ENCODE results near the gene PLTP. TPM values are rescaled to one million over a fixed set of nuclear protein-coding genes. Genes with fewer than 3 reads are reported as not detected.

The PLTP gene
- total and polyA plus RNA-seq, 2 donors (not counting 3 experiments of a cell fraction or from before 2014, with no cell fraction given), result 62.1 to 118 TPM

DNA sequence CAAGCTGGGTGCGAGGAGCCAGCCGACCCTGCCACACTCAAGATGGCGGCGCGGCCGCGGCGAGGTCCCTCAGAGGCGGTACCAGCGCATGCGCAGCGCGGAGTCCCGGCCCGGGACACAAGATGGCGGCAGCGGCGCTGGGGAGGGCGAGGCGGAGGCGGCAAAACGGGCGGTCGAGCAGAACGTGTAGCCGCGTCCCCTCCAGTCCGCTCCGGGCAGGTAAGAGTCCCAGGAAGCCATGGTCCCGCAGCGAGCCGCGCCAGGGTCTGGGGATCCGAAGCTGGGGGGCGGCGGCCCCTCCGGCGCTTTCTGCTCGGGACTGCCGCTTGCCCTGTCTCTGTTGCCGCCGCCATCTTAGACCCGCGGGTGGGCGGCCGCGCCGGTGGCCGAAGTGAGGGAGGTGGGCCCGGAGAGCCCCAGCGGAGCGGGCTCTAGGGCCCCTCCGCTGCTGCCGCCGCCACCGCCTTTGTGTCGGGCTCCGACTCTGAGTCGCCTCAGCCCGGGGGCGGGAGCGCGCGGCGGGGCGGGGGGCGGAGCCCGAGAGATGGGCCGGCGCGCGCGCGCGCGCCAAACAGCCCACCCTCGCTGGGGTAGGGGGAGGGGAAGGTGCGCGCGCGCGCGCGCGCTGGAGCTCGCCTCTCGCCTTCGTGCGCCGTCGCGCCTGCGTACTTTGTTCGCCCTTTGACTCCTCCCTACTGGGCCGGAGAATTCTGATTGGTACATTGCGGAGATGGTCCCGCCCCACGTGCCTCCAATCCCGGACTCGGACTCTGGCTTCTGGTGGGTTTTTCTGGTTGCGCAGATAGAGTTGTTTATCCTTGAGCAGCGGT, 22.8 kb upstream of the PLTP start, which contains the start of gene PCIF1:
PCIF1 (plus strand) TSS at position 98 of the 830 bp plus-strand sequence. CDS start 4,317 bp downstream, outside the sequence.
- Histone ChIP-seq H3K79me2 (ENCODE audit: control insufficient read depth, insufficient read depth, low read length) (peaks cover 20% of the 10 kb centered on the region), H3K27me3 (ENCODE audit: control insufficient read depth in 2 of 2, insufficient read depth in 2 of 2, low read length in 2 of 2) (no peaks in the 10 kb centered on the region), H3K9me1 (replicated peaks; ENCODE audit: control insufficient read depth, extremely low read depth, insufficient read depth, low read length) (no peaks in the 10 kb centered on the region), H3K4me1 (ENCODE audit: control insufficient read depth, extremely low read depth, insufficient read depth, low read length) (peaks cover 14% of the 10 kb centered on the region), H3K9ac (replicated peaks; ENCODE audit: extremely low read depth, insufficient read depth, low read length) (peak within 1 kb of the TSS; percentile 98), H3K9me3 (replicated peaks; ENCODE audit: control insufficient read depth, insufficient read depth, low read length) (no peaks in the 10 kb centered on the region), H2AFZ (ENCODE audit: low read depth, low read length) (peak within 1 kb of the TSS; percentile 87), H3K4me2 (ENCODE audit: insufficient read depth, low read length) (peak within 1 kb of the TSS; percentile 89), H3K27ac (ENCODE audit: insufficient read depth, low read depth, low read length) (peak within 1 kb of the TSS; percentile 89), H3K36me3 (ENCODE audit: control insufficient read depth in 2 of 2, extremely low read depth in 1 of 2, insufficient read depth in 2 of 2, low read length in 2 of 2) (peaks cover 8 to 20% of the 10 kb centered on the region in 2 experiments), H3K4me3 (replicated peaks in 1 of 3; ENCODE audit: insufficient read depth in 1 of 3, low read depth in 1 of 3, low read length in 3 of 3) (peak within 1 kb of the TSS; percentile 75 to 97 (median 89)), H4K20me1 (replicated peaks; ENCODE audit: control insufficient read depth, extremely low read depth, insufficient read depth, low read length) (no peaks in the 10 kb centered on the region)
- DNase-seq (ENCODE audit: low read depth, low spot score) (peak; percentile 99), FAIRE-seq (peak; percentile 98)
- TF ChIP-seq EZH2 (IDR thresholded peaks at IDR 0.05; ENCODE audit: borderline replicate concordance, low read depth, low read length, severe bottlenecking) (no peak), POLR2AphosphoS5 (IDR thresholded peaks at IDR 0.05; ENCODE audit: insufficient read depth, low read depth, low read length) (peak; percentile 99), GATA2 (IDR thresholded peaks at IDR 0.05; ENCODE audit: insufficient read depth, insufficient read length, low read depth, low read length) (no peak), POLR2A (IDR thresholded peaks at IDR 0.05; ENCODE audit: low read depth, low read length) (peak; percentile 94), MYC (IDR thresholded peaks at IDR 0.05; ENCODE audit: low read depth, low read length) (no peak), FOS (IDR thresholded peaks at IDR 0.05; ENCODE audit: borderline replicate concordance, insufficient read depth, low read length) (no peak), JUN (IDR thresholded peaks at IDR 0.05; ENCODE audit: borderline replicate concordance, insufficient read depth, insufficient read length, low read depth) (no peak)
- TF ChIP-seq, protein P1, sequence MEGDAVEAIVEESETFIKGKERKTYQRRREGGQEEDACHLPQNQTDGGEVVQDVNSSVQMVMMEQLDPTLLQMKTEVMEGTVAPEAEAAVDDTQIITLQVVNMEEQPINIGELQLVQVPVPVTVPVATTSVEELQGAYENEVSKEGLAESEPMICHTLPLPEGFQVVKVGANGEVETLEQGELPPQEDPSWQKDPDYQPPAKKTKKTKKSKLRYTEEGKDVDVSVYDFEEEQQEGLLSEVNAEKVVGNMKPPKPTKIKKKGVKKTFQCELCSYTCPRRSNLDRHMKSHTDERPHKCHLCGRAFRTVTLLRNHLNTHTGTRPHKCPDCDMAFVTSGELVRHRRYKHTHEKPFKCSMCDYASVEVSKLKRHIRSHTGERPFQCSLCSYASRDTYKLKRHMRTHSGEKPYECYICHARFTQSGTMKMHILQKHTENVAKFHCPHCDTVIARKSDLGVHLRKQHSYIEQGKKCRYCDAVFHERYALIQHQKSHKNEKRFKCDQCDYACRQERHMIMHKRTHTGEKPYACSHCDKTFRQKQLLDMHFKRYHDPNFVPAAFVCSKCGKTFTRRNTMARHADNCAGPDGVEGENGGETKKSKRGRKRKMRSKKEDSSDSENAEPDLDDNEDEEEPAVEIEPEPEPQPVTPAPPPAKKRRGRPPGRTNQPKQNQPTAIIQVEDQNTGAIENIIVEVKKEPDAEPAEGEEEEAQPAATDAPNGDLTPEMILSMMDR (IDR thresholded peaks at IDR 0.05; ENCODE audit: extremely low read depth in 1 of 2, insufficient read depth in 1 of 2, low read depth in 1 of 2, low read length in 2 of 2), result no peak
- TF ChIP-seq, protein P2, sequence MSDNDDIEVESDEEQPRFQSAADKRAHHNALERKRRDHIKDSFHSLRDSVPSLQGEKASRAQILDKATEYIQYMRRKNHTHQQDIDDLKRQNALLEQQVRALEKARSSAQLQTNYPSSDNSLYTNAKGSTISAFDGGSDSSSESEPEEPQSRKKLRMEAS (IDR thresholded peaks at IDR 0.05; ENCODE audit: insufficient read depth, insufficient read length), result peak; percentile 92
- dilution Hi-C loops (cut with MboI; ENCODE audit: extremely low pct_ligation_motif_present, low sequenced_read_pairs), result no loop called here
- POLR2A ChIA-PET, result interaction anchor here (0.6 to 2.9 kb wide), 19 partner anchors 10 to 100 kb away, joined by 3 to 26 read pairs (median 4); partner anchors contain the start of genes CTSA, NEURL2, PLTP and ZSWIM1
- CTCF ChIA-PET, result interaction anchor here (0.7 to 4.9 kb wide), 14 partner anchors 9 to 112 kb away, joined by 3 to 50 read pairs (median 4); partner anchors contain the start of genes CTSA, NEURL2, PLTP and ZSWIM1
- intact Hi-C loops (cut with micrococcal nuclease), result loop anchor here (1.0 to 2.0 kb wide), 6 partner anchors 24 to 112 kb away; partner anchors contain the start of genes ACOT8, ZNF335, ZSWIM1 and ZSWIM3
- BruUV-seq (replicated peaks), result no TSS peak
